Natural killer cell (primary cell): ENCODE data around the gene ENPEP. TPM values are rescaled to one million over a fixed set of nuclear protein-coding genes. Genes with fewer than 3 reads are reported as not detected.

ENCODE experiments used
- ATAC-seq, 3 donors: fragments of 150-1000 bp in 2 of 3; fragments of 200-7000 bp in 1 of 3; cut with Tn5 transposase; 1 replicate in 1 of 3; 2 replicates in 2 of 3; pipeline ENCODE4 v1.10.0; 2021; ENCODE audit warnings: mild to moderate bottlenecking in 2 of 3, moderate library complexity in 2 of 3
- DNase-seq, 2 donors: peaks; one replicate each; pipeline versions ENCODE4 v3.0.0 to v3.0.0-alpha.2; 2013 to 2021; ENCODE audit warnings: mixed read lengths in 1 of 2
- H3K27ac ChIP-seq: one replicate; pipeline ENCODE4 v1.5.1; 2013; ENCODE audit warnings: mild to moderate bottlenecking, low read length
- H3K27me3 ChIP-seq: one replicate; pipeline ENCODE4 v1.6.1; 2013; ENCODE audit warnings: low read length; ENCODE audit not compliant: control insufficient read depth, insufficient read depth
- H3K36me3 ChIP-seq: one replicate; pipeline ENCODE4 v1.6.1; 2013; ENCODE audit warnings: low read length; ENCODE audit not compliant: control insufficient read depth, insufficient read depth
- H3K4me1 ChIP-seq: one replicate; pipeline ENCODE4 v1.6.1; 2013; ENCODE audit warnings: low read length; ENCODE audit not compliant: control insufficient read depth, insufficient read depth
- H3K4me3 ChIP-seq: one replicate; pipeline ENCODE4 v1.5.1; 2013; ENCODE audit warnings: low read length
- H3K9me3 ChIP-seq: one replicate; pipeline ENCODE4 v1.6.1; 2013; ENCODE audit warnings: low read length; ENCODE audit not compliant: control insufficient read depth, insufficient read depth
- H3K27ac Mint-ChIP-seq, 2 donors: one replicate each; pipeline ENCODE4 v1.8.0; 2022; ENCODE audit warnings: mild to moderate bottlenecking in 2 of 2, mixed read lengths in 2 of 2, moderate library complexity in 1 of 2
- H3K27me3 Mint-ChIP-seq, 2 donors: one replicate each; pipeline ENCODE4 v1.8.0; 2022; ENCODE audit warnings: low read depth in 2 of 2, mixed read lengths in 2 of 2
- H3K36me3 Mint-ChIP-seq: one replicate; pipeline ENCODE4 v1.8.0; 2022; ENCODE audit warnings: mixed read lengths
- H3K4me1 Mint-ChIP-seq, 2 donors: one replicate each; pipeline ENCODE4 v1.8.0; 2022; ENCODE audit warnings: mixed read lengths in 2 of 2
- H3K4me3 Mint-ChIP-seq: one replicate; pipeline ENCODE4 v1.8.0; 2022; ENCODE audit warnings: mild to moderate bottlenecking, moderate library complexity, mixed read lengths
- H3K9me3 Mint-ChIP-seq, 2 donors: one replicate each; pipeline ENCODE4 v1.8.0; 2022; ENCODE audit warnings: mixed read lengths in 2 of 2
- CTCF ChIP-seq: fragments of 200-600 bp; IDR thresholded peaks from one replicate; pipeline ENCODE4 v1.8.0; 2022; ENCODE audit warnings: antibody characterized with exemption
- WGBS: methylation state at CpG from one replicate; pipeline ENCODE4 v1.1.7; 2013; ENCODE audit warnings: missing lambda C conversion rate; ENCODE audit not compliant: insufficient coverage; 5-methylcytosine and 5-hydroxymethylcytosine counted together
- intact Hi-C: fragments of 100-400 bp; cut with micrococcal nuclease; formaldehyde crosslinking; loops from one replicate; pipeline ENCODE4 v1.14.2; 2022
- total RNA-seq, 4 donors: library from RNA; stranded (reverse); fragments of 120-200 nt in 1 of 4; gene quantifications; one replicate each; pipeline versions ENCODE4 v1.2.3 to v1.2.4, GENCODE V29; 2013 to 2022

Gene ENPEP
- total RNA-seq, 3 donors from 2014 or later (not counting 1 experiment from before 2014, with no cell fraction given): 0.07 TPM; not detected in 2

- Histone ChIP-seq H3K27me3 (no peaks in the 10 kb centered on the region), H3K4me3 (no peak overlapping the region), H3K27ac (no peak overlapping the region), H3K9me3 (no peaks in the 10 kb centered on the region), H3K36me3 (no peaks in the 10 kb centered on the region), H3K4me1 (no peaks in the 10 kb centered on the region)
- H3K9me3 Mint-ChIP-seq: no peaks in the 10 kb centered on the region
- H3K4me1 Mint-ChIP-seq: no peaks in the 10 kb centered on the region
- TF ChIP-seq CTCF: no peak
- ATAC-seq (no peak), DNase-seq (no peak)
- H3K36me3 Mint-ChIP-seq: no peaks in the 10 kb centered on the region
- H3K4me3 Mint-ChIP-seq: no peak overlapping the region
- no peak overlapping the region for H3K27ac Mint-ChIP-seq
- peaks cover 10 to 19% of the 10 kb centered on the region in 2 donors for H3K27me3 Mint-ChIP-seq
- whole genome bisulfite sequencing: 93% methylated on average over 2 of the region's 2 CpGs
- intact Hi-C loops: no loop called here
Measured at GRCh38 chr4:110442788-110443187, 33.2 kb upstream of the ENPEP start.

- no peak overlapping the region for H3K27ac ChIP-seq
- WGBS: 89% methylated on average over 2 of the region's 2 CpGs
Measured at GRCh38 chr4:110449947-110450346, 26.0 kb upstream of the ENPEP start.

GRCh38 chr4:110452546-110452945 lies 23.4 kb upstream of the ENPEP start:
- no peaks in the 10 kb centered on the region for H3K9me3 Mint-ChIP-seq
- peaks cover 3% of the 10 kb centered on the region for H3K27me3 ChIP-seq
- H3K4me3 Mint-ChIP-seq: no peak overlapping the region
- H3K27me3 Mint-ChIP-seq: peaks cover 10 to 12% of the 10 kb centered on the region in 2 donors
- no peak overlapping the region for H3K27ac ChIP-seq
- ATAC-seq (no peak), DNase-seq (no peak)
- intact Hi-C loops: no loop called here
- H3K4me3 ChIP-seq: no peak overlapping the region
- H3K9me3 ChIP-seq: no peaks in the 10 kb centered on the region
- no peak for TF ChIP-seq CTCF
- no peak overlapping the region for H3K27ac Mint-ChIP-seq
- no peaks in the 10 kb centered on the region for H3K4me1 Mint-ChIP-seq
- 93% methylated on average over 2 of the region's 2 CpGs for WGBS
- H3K36me3 ChIP-seq: no peaks in the 10 kb centered on the region
- H3K4me1 ChIP-seq: no peaks in the 10 kb centered on the region
- no peaks in the 10 kb centered on the region for H3K36me3 Mint-ChIP-seq

More at GRCh38 chr4:110449947-110450346, 26.0 kb upstream of the ENPEP start:
- intact Hi-C loops: no loop called here
- Histone ChIP-seq H3K36me3 (no peaks in the 10 kb centered on the region), H3K27me3 (peaks cover 3% of the 10 kb centered on the region), H3K4me1 (no peaks in the 10 kb centered on the region), H3K4me3 (no peak overlapping the region), H3K9me3 (no peaks in the 10 kb centered on the region)
- Mint-ChIP-seq H3K4me1 (no peaks in the 10 kb centered on the region), H3K27ac (no peak overlapping the region), H3K27me3 (peaks cover 0 to 3% of the 10 kb centered on the region in 2 donors), H3K4me3 (no peak overlapping the region), H3K9me3 (no peaks in the 10 kb centered on the region), H3K36me3 (no peaks in the 10 kb centered on the region)
- TF ChIP-seq CTCF: no peak
- ATAC-seq (no peak), DNase-seq (no peak)

GRCh38 chr4:110454441-110454840 lies 21.5 kb upstream of the ENPEP start:
- H3K36me3 Mint-ChIP-seq: no peaks in the 10 kb centered on the region

More at GRCh38 chr4:110454441-110454840, 21.5 kb upstream of the ENPEP start:
- Histone ChIP-seq H3K27me3 (peaks cover 3% of the 10 kb centered on the region), H3K4me3 (no peak overlapping the region), H3K4me1 (no peaks in the 10 kb centered on the region), H3K36me3 (no peaks in the 10 kb centered on the region), H3K9me3 (no peaks in the 10 kb centered on the region), H3K27ac (no peak overlapping the region)
- ATAC-seq (no peak), DNase-seq (no peak)
- Mint-ChIP-seq H3K4me1 (no peaks in the 10 kb centered on the region), H3K27me3 (peaks cover 12 to 20% of the 10 kb centered on the region in 2 donors), H3K9me3 (no peaks in the 10 kb centered on the region), H3K27ac (no peak overlapping the region), H3K4me3 (no peak overlapping the region)
- intact Hi-C loops: no loop called here
- no peak for TF ChIP-seq CTCF
- whole genome bisulfite sequencing: no CpG with 5 or more reads among the region's 2 CpGs
